Stromal cell of bone marrow (primary cell): Measurements from ENCODE around the gene ARFGAP2.
"Not testable (repeated sequence)": the region's sequence is repeated elsewhere in the genome, so short reads cannot be mapped to it uniquely, and the experiment has no call there.

Experiments used
- DNase-seq: peaks from one replicate; pipeline ENCODE4 v3.0.0-alpha.2; 2012; ENCODE audit warnings: low read depth

Gene ARFGAP2

DNA sequence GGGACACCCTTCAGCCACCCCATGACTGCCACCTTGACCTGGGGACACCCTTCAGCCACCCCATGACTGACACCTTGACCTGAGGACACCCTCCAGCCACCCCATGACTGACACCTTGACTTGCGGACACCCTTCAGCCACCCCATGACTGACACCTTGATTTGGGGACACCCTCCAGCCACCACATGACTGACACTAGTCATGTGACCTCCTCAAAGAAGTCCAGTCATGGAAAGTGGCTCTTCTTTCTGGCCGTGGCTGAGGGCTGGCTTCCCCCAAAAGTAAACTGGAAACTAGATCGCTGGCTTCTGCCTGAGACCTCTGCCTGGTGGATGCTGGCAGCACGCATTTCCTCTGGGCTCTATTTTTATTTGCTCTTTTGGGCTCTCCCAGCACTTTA is 28.4 kb downstream of the ARFGAP2 start:
- no peak for DNase-seq

DNA sequence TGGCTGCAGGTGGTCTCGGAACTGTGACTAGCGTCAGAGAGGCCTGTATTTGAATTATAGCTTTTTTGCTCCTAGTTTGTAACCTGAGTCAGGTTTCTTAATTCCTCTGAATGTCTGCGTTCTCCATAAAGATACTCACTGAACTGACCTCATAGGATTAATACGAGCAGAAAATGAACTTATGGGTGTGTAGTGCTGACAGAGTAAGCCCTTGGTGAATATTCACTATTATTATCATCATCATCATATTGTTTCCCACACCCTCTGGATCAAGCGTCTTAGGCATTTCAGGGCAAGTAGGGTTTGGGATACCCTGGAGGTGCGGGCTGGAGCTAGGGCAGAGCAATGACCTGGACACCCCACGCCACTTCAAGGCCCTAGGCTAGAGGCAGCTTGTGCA is 29.0 kb downstream of the ARFGAP2 start:
- DNase-seq, result no peak

GRCh38 chr11:47147250-47147649 is 29.4 kb downstream of the ARFGAP2 start:
- no peak for DNase-seq

- DNase-seq, result no peak
Observed at GRCh38 chr11:47144541-47144940, 32.1 kb downstream of the ARFGAP2 start.

DNA sequence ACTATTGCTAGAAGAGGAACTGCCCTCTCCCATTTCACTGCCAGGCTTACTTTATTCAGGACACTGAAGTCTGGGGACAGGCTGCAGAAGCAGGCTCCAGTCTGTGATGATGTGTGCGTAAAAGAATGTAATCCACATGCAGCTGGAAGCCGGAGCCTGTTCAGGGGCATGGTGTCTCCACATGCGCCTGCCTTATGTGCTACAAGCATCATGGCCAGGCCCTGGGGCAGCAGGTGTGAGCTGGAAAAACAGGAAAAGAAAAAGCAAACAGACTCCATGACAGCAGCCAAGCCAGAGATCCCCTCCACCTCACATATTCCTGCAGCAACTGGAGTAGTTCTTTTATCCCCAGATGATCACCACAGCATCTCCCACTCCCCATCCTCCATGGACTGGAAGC is 33.4 kb downstream of the ARFGAP2 start:
- DNase-seq, result no peak

- DNase-seq, result no peak
Observed at GRCh38 chr11:47139878-47140277, 36.8 kb downstream of the ARFGAP2 start.

DNA sequence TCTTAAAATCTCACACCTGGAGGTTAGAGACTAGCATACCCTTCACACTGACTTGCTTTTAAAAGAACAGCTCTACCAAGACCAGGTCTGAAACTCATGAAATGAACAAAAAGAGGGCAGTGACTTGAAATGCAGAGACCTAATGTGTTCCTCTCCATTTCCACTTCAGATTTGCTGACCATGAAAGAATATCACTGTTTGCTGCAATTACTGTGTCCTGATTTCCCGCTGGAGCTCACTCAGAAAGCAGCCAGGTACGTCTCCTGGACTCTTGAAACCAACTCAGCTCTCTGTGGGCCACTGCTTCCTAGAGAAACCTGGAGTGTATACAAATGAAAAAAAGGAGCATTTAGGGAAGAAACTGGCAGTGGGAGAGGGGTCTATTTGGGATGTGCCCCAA is 39.2 kb downstream of the ARFGAP2 start:
- DNase-seq, result no peak

DNA sequence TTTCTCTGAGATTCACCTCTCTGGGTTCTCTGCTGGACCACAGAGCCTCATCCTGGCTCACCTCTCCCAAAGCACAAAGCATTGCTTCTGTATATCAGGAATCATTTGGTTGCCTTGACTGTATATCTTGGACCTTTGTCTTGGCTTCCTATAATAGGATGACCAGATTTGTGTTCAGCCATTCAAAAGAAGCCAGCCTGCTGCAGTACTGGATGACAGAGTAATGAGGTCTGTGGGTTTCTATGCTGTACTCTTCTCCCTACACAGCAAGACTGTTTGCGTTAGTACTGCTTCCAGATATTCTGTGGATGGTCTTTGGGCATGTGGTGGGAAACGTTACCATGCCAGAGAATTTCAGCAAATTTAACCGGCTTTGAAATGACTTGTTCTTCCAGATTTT is 39.8 kb downstream of the ARFGAP2 start:
- DNase-seq, result no peak

DNA sequence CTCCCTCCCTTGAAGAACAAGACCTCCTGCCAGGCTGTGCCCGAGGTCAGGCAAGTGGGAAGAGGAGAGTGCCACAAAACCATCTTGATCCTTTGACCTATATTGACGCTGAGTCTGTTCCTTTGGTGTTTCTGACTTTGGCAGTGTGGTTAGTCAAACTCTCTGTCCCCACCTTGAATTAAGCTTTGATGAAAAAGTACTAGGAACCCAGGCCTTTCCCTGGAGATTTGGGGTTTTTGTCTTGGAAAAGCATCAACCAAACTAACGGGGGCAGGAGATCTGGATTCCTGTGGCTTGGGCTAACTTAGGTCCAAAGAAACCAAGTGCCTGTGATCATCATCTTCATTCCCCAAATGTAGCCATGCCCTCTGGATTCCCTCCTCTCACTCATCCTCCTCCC is 40.4 kb downstream of the ARFGAP2 start:
- DNase-seq, result peak; percentile 24

DNA sequence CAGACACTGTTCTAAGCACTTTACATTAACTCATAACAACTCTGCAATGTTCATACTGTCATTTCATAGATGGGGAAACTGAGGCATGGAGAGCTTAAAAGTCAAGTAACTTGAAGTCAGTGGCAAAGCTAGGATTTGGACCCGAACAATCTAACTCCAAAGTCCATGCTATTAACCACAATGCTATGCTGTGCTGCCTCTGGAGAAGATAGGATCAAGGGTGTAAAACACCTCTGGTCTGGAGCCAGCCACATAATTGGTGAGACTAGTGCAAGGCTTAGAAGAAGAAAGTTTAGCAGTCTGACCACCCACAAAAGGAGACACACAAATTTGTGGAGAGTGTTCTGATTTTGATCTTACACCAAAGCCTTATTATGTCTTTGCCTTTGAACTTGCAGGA is 43.7 kb downstream of the ARFGAP2 start:
- no peak for DNase-seq

- no peak for DNase-seq
Observed at GRCh38 chr11:47132490-47132889, 44.2 kb downstream of the ARFGAP2 start.

DNA sequence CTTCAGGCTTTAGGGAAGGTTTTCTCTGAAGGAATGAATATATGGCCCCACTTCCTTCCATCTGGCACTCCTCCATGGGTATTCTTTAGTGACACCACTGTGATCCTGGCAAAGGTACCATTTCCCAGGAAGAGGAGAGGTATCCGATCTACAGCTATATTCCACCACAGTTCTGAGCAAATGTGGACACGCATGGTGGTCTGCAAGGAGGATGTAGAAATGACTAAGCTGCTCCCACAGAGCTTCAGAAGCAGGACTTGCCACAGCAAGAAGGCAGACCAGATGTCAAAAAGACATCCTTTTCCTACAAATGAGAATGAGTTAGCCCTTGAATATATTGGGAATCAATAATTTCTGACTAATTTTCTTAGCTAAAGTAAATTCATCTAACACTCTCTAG is 45.5 kb downstream of the ARFGAP2 start:
- DNase-seq, result no peak

GRCh38 chr11:47130543-47130942 is 46.1 kb downstream of the ARFGAP2 start:
- no peak for DNase-seq

- no peak for DNase-seq
Observed at GRCh38 chr11:47127213-47127612, 49.5 kb downstream of the ARFGAP2 start.

GRCh38 chr11:47125083-47125482 is 51.6 kb downstream of the ARFGAP2 start:
- no peak for DNase-seq

- no peak for DNase-seq
Observed at GRCh38 chr11:47124675-47125074, 52.0 kb downstream of the ARFGAP2 start.

DNA sequence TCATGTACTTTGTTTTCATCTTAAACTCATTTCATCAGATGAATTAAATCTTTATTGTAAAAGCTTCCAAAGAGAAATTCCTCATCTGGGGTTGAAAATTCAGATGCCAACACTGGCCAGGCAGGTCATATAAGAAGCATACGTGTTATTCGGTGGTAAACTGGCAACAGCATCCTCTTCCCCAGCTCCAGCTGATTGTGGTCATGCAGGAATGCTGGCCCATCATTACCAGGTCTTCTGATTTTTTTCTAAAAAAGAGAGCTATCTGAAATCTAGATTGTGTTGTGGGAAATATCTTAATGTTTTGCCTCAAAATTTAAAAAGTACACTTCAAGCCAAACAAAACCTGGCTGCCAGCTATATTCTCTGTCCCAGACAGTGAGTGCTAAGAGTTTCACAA is 53.6 kb downstream of the ARFGAP2 start:
- DNase-seq, result no peak

DNA sequence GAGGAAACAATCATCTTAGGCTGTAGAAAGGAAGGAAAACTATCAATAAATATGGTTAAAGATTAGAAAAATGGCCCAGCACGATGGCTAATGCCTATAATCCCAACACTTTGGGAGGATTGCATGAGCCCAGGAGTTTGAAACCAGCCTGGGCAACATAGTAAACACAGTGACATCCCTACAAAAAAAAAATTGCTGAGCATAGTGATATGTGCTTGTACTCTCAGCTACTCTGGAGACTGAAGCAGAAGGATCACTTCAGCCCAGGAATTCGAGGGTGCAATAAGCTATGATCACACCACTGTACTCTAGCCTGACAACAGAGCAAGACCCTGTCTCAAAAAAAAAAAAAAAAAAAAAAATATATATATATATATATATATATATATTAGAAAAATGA is 54.9 kb downstream of the ARFGAP2 start:
- no peak for DNase-seq

DNA sequence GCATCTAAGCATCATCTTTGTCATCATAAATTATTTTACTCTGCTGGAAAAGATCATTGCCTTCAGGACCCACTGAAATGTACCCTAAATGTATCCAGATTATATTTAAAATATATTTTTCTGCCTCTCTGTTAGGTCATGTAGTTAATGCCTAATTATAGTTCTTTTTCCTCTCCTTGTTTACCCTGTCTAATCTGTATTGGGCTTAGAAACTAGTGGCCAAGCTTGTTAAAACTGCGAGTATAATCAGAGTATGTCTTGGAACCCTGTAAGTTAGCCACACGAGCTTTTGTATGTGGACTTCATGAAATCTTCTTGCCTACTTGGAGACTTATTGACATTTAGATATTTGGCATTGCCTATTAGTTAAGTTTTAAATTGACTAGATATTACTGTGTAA is 55.6 kb downstream of the ARFGAP2 start:
- no peak for DNase-seq

DNA sequence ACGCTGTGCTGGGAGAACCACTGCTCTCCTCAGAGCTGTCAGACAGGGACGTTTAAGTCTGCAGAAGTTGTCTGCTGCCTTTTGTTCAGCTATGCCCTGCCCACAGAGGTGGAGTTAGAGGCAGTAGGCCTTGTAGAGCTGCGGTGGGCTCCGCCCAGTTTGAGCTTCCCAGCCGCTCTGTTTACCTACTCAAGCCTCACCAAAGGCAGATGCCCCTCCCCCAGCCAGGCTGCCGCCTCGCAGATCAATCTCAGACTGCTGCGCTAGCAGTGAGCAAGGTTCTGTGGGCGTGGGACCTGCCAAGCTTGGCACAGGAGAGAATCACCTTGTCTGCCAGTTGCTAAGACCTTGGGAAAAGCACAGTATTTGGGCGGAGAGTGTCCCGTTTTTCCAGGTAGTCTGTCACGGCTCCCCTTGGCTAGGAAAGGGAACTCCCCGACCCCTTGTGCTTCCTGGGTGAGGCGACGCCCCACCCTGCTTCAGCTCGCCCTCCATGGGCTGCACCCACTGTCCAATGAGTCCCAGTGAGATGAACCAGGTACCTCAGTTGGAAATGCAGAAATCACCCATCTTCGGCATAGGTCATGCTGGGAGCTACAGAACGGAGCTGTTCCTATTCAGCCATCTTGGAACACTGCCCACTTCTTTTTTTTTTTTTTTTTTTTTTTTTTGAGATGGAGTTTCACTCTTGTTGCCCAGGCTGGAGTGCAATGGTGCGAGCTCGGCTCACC is 57.6 kb downstream of the ARFGAP2 start:
- not testable (repeated sequence) for DNase-seq
